Lower leg skin (tissue), 4 donors: Measurements from ENCODE around the gene TRIM58. TPM values are rescaled to one million over a fixed set of nuclear protein-coding genes. Genes with fewer than 3 reads are reported as not detected.

ENCODE experiments used
- DNase-seq, 2 donors: peaks; one replicate each; pipeline ENCODE4 v3.0.0-alpha.2; 2019; ENCODE audit warnings: low spot score in 2 of 2
- H3K4me3 ChIP-seq: fragments of 200-600 bp; sonication (generic); 2 replicates; pipeline ENCODE4 v1.5.1; 2017; ENCODE audit warnings: mild to moderate bottlenecking, low read depth; ENCODE audit not compliant: poor library complexity, severe bottlenecking
- CTCF ChIP-seq, 3 donors: fragments of 450-650 bp; IDR thresholded peaks; one replicate each; pipeline ENCODE4 v1.5.1; 2016; ENCODE audit warnings: antibody characterized with exemption in 3 of 3, mild to moderate bottlenecking in 3 of 3, moderate library complexity in 2 of 3
- POLR2A ChIP-seq, 2 donors: fragments of 450-650 bp; IDR thresholded peaks; one replicate each; pipeline ENCODE4 v1.6.1; 2016 to 2017; ENCODE audit warnings: antibody characterized with exemption in 2 of 2, mild to moderate bottlenecking in 1 of 2, moderate library complexity in 1 of 2
- WGBS, 2 donors: methylation state at CpG; one replicate each; pipeline ENCODE4 v1.1.5; 2018; 5-methylcytosine and 5-hydroxymethylcytosine counted together
- intact Hi-C: fragments of 100-400 bp; cut with DNase I; formaldehyde crosslinking; loops from one replicate; pipeline ENCODE4 v1.15.0; 2023; ENCODE audit warnings: low total_unique reads
- total RNA-seq, 4 donors: library from RNA; depleted of rRNA; stranded (reverse); fragments of >200 nt; gene quantifications; one replicate each; pipeline ENCODE4 v1.1.0, GENCODE V29; 2016

TRIM58 gene
- total RNA-seq, 4 donors from 2014 or later, result 0.29 to 8.6 (median 2.0) TPM

DNA sequence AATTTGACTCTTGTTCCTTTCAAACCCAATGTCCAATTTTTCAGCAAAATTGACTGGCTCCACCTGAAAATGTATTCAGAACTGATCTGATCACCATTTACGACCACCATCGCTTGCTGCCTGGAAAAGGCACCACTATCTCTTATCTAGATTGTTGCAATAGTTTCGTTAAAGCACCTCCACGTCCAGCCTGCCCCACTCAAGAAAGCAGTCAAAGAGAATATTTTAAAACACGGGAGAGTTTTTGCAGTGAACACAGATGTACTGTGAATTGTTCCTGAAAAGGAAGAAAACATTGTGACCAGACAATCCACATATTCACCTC lies 11.3 kb upstream of the TRIM58 start:
- TF ChIP-seq POLR2A (IDR thresholded peaks at IDR 0.05) (no peak), CTCF (IDR thresholded peaks at IDR 0.05) (no peak)
- DNase-seq, result no peak
- intact Hi-C loops, result no loop called here
- no peak overlapping the region for H3K4me3 ChIP-seq
- 81 to 83% methylated on average over 5 of the region's 5 CpGs for WGBS, 2 donors

GRCh38 chr1:247848346-247848745 lies 8.6 kb upstream of the TRIM58 start:
- DNase-seq, result no peak
- intact Hi-C loops, result no loop called here
- no peak overlapping the region for H3K4me3 ChIP-seq
- 81 to 90% methylated on average over 7 of the region's 7 CpGs for WGBS, 2 donors
- no peak for TF ChIP-seq POLR2A (IDR thresholded peaks at IDR 0.05)

DNA sequence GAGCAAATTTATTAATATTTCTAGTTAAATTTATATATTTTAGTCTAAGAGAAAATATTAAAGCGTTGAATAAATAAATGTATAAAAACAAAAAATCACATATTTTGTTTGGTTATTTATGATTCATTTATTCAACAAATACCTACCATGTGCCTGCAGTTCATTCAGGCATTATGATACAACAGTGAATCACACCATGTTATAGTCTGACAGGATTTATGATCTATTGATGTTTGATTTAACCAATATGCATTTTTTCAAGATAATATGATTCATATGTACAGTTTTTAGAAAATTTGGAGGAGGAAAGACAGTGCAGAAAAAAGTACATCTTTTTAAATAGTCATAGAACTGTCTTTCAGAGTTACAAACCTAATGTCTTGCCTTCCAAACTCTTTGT lies 7.4 kb upstream of the TRIM58 start:
- intact Hi-C loops, result no loop called here
- TF ChIP-seq POLR2A (IDR thresholded peaks at IDR 0.05) (no peak), CTCF (IDR thresholded peaks at IDR 0.05) (no peak)
- no peak overlapping the region for H3K4me3 ChIP-seq
- 80 to 83% methylated on average over 1 of the region's 1 CpG for WGBS, 2 donors
- DNase-seq, result no peak

DNA sequence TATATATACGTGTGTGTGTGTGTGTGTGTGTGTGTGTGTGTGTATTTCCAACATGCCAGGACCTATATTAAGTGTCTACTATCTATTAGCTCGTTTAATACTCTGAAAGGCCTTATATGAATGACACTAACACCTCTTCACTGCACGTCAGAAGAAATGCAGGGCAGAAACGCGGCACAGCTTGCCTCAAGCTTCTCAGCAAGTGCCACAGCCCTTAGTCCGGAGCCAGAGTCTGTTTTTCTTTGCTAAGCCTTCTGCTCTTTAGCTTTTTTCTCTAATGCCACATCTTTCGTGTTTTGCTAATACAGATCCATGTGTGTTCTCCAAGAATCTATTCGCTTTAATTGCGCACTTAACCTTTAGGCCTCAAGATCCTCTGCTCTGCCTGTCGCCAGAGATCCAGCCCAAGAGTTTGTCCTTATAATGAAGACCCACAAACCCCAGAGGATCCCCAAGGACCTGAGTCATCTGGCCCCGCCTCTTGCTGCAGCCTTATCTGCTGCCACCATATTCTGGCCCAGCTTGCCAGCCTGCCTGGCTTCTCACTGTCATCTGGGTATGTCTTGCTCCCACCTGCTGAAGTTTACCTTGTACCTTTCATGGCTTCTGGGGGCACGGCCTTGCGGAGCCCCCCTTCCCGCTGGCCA lies 2.0 kb upstream of the TRIM58 start:
- H3K4me3 ChIP-seq, result no peak overlapping the region
- intact Hi-C loops, result loop anchor here (5.0 kb wide), 1 partner anchor 1868 kb away; no protein-coding TSS in a partner anchor
- TF ChIP-seq CTCF (IDR thresholded peaks at IDR 0.05) (no peak), POLR2A (IDR thresholded peaks at IDR 0.05) (no peak)
- WGBS, 2 donors, result 83 to 84% methylated on average over 14 of the region's 14 CpGs
- DNase-seq, result no peak

GRCh38 chr1:247855911-247856310 lies 1.1 kb upstream of the TRIM58 start:
- DNase-seq, result no peak
- intact Hi-C loops, result loop anchor here (5.0 kb wide), 1 partner anchor 1869 kb away; no protein-coding TSS in a partner anchor
- TF ChIP-seq CTCF (IDR thresholded peaks at IDR 0.05) (no peak), POLR2A (IDR thresholded peaks at IDR 0.05) (no peak)
- no peak overlapping the region for H3K4me3 ChIP-seq
- WGBS, 2 donors, result 87 to 89% methylated on average over 4 of the region's 4 CpGs

GRCh38 chr1:247857985-247858619 lies 1.1 kb downstream of the TRIM58 start:
- H3K4me3 ChIP-seq, result no peak overlapping the region
- DNase-seq, result no peak
- intact Hi-C loops, result loop anchor here (5.0 kb wide), 1 partner anchor 1871 kb away; no protein-coding TSS in a partner anchor
- TF ChIP-seq POLR2A (IDR thresholded peaks at IDR 0.05) (no peak), CTCF (IDR thresholded peaks at IDR 0.05) (no peak)
- WGBS, 2 donors, result 49 to 56% methylated on average over 15 of the region's 15 CpGs
